Measurements from ENCODE around the gene MRAP. TPM values are rescaled to one million over a fixed set of nuclear protein-coding genes. Genes with fewer than 3 reads are reported as not detected.

Gene MRAP
- total RNA-seq, 1 experiment from 2014 or later = not detected

DNA sequence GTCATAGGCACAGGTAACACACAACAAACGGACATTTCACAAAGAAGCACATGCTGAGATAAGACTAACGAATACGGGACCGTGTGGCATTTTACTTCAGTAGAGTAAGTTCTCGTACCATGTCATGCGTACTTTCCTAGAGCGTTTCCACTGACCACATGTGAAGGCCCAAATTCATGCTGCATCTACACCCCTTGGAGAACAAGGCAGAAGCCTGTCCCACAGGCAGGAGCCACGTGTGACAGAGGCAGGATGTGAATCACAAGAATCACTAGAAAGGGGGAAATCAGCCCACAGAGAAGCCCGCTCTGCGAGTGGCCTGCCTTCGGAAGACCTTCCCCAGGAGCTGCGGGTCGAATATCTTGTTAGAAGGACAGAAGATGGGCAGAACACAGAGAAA, 52.3 kb downstream of the MRAP start:
- POLR2A ChIA-PET (ENCODE audit: unreplicated experiment) = no interaction called here
- BruUV-seq (replicated peaks) = no TSS peak
- H3K9me3 ChIP-seq (ENCODE audit: insufficient read depth, low read depth) = no peaks in the 10 kb centered on the region
- CTCF ChIA-PET = no interaction called here
- no peaks in the 10 kb centered on the region for H4K20me1 ChIP-seq (ENCODE audit: insufficient read depth)
- H3K4me3 ChIP-seq = no peak overlapping the region
- H3F3A ChIP-seq (ENCODE audit: insufficient read depth, low read depth) = peaks cover 26% of the 10 kb centered on the region
- no peaks in the 10 kb centered on the region for H3K9me2 ChIP-seq (ENCODE audit: insufficient read depth)
- peaks cover 21% of the 10 kb centered on the region for H3K4me1 ChIP-seq (replicated peaks; ENCODE audit: insufficient read depth)
- H3K27ac ChIP-seq = peak overlapping the region; percentile 32; the same call in 1 of the 2 replicates
- DNase-seq = no peak
- no peak for TF ChIP-seq EZH2 (IDR thresholded peaks at IDR 0.05; ENCODE audit: low read depth)
- TF ChIP-seq, protein P1, sequence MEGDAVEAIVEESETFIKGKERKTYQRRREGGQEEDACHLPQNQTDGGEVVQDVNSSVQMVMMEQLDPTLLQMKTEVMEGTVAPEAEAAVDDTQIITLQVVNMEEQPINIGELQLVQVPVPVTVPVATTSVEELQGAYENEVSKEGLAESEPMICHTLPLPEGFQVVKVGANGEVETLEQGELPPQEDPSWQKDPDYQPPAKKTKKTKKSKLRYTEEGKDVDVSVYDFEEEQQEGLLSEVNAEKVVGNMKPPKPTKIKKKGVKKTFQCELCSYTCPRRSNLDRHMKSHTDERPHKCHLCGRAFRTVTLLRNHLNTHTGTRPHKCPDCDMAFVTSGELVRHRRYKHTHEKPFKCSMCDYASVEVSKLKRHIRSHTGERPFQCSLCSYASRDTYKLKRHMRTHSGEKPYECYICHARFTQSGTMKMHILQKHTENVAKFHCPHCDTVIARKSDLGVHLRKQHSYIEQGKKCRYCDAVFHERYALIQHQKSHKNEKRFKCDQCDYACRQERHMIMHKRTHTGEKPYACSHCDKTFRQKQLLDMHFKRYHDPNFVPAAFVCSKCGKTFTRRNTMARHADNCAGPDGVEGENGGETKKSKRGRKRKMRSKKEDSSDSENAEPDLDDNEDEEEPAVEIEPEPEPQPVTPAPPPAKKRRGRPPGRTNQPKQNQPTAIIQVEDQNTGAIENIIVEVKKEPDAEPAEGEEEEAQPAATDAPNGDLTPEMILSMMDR (conservative IDR thresholded peaks at IDR 0.05) = no peak
- H2AFZ ChIP-seq = no peak overlapping the region
- H3K27me3 ChIP-seq (ENCODE audit: insufficient read depth, low read depth) = no peaks in the 10 kb centered on the region
- H3K4me2 ChIP-seq = no peak overlapping the region
- intact Hi-C loops (cut with micrococcal nuclease; ENCODE audit: unreplicated experiment) = no loop called here
- H3K79me2 ChIP-seq (ENCODE audit: low read depth) = no peaks in the 10 kb centered on the region
- peaks cover 5% of the 10 kb centered on the region; the same call in 1 of the 2 replicates for H3K36me3 ChIP-seq (ENCODE audit: low read depth)

DNA sequence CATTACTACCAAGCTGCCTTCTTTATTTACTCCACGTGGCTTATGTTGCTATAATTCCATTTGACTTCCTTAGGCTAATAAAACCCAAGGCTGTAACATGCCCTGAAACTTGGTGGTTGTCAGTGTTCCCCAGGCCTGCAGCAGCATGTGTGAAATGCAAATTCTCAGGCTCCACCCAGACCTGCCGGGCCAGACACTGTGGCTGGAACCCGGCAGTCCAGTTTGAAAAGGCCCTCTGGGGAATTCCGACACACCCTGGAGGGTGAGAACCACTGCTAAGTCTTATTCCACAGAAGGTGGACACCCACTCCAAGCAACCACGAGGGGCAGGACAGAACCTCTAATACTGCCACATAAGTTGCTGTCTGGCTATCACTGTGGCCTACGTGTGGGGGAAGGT, 52.8 kb downstream of the MRAP start:
- ChIA-PET POLR2A (ENCODE audit: unreplicated experiment) (no interaction called here), CTCF (no interaction called here)
- H3K9me3 ChIP-seq (ENCODE audit: insufficient read depth, low read depth) = no peaks in the 10 kb centered on the region
- intact Hi-C loops (cut with micrococcal nuclease; ENCODE audit: unreplicated experiment) = no loop called here
- DNase-seq = no peak
- no peaks in the 10 kb centered on the region for H3K27me3 ChIP-seq (ENCODE audit: insufficient read depth, low read depth)
- H2AFZ ChIP-seq = no peak overlapping the region
- no peak overlapping the region for H3K4me2 ChIP-seq
- H3K4me1 ChIP-seq (replicated peaks; ENCODE audit: insufficient read depth) = peaks cover 21% of the 10 kb centered on the region
- peaks cover 26% of the 10 kb centered on the region for H3F3A ChIP-seq (ENCODE audit: insufficient read depth, low read depth)
- BruUV-seq (replicated peaks) = no TSS peak
- peak overlapping the region; percentile 32; the same call in 1 of the 2 replicates for H3K27ac ChIP-seq
- TF ChIP-seq EZH2 (IDR thresholded peaks at IDR 0.05; ENCODE audit: low read depth) = no peak
- TF ChIP-seq, protein P1 (conservative IDR thresholded peaks at IDR 0.05) = no peak
- no peaks in the 10 kb centered on the region for H4K20me1 ChIP-seq (ENCODE audit: insufficient read depth)
- no peaks in the 10 kb centered on the region for H3K79me2 ChIP-seq (ENCODE audit: low read depth)
- no peak overlapping the region for H3K4me3 ChIP-seq
- H3K36me3 ChIP-seq (ENCODE audit: low read depth) = 0 out of 2 replicates have a peak, but pooled peaks cover 3% of the 10 kb centered on the region
- H3K9me2 ChIP-seq (ENCODE audit: insufficient read depth) = no peaks in the 10 kb centered on the region

DNA sequence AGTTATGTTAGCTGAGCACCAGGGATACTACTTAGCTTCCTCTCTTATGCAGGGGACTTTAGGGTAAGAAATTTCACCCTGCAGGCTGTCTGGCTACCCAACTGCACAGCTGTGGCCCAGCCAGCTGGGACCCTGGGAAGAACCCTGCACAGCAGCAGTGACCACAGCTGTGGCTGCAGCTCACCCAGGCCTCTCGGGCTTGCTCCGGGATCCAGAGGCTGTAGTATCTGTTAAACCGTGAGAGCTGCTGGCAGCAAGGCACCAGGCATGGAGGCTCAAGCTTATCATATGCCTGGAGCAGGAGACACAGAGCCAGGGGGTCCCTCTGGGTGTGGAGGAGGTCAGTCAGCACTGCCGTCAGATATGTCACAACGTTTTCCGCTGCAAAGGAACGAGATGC, 53.9 kb downstream of the MRAP start:
- no TSS peak for BruUV-seq (replicated peaks)
- Histone ChIP-seq H3K36me3 (ENCODE audit: low read depth) (0 out of 2 replicates have a peak, but pooled peaks cover 3% of the 10 kb centered on the region), H4K20me1 (ENCODE audit: insufficient read depth) (no peaks in the 10 kb centered on the region)

More for the DNA sequence above, 53.9 kb downstream of the MRAP start:
- H3K27me3 ChIP-seq (ENCODE audit: insufficient read depth, low read depth) = no peaks in the 10 kb centered on the region
- H3K4me3 ChIP-seq = no peak overlapping the region
- H3K9me2 ChIP-seq (ENCODE audit: insufficient read depth) = no peaks in the 10 kb centered on the region
- H3F3A ChIP-seq (ENCODE audit: insufficient read depth, low read depth) = peaks cover 26% of the 10 kb centered on the region
- H3K79me2 ChIP-seq (ENCODE audit: low read depth) = no peaks in the 10 kb centered on the region
- TF ChIP-seq EZH2 (IDR thresholded peaks at IDR 0.05; ENCODE audit: low read depth) = no peak
- TF ChIP-seq, protein P1 (conservative IDR thresholded peaks at IDR 0.05) = no peak
- peaks cover 21% of the 10 kb centered on the region for H3K4me1 ChIP-seq (replicated peaks; ENCODE audit: insufficient read depth)
- ChIA-PET CTCF (no interaction called here), POLR2A (ENCODE audit: unreplicated experiment) (no interaction called here)
- H3K27ac ChIP-seq = no peak overlapping the region
- H3K9me3 ChIP-seq (ENCODE audit: insufficient read depth, low read depth) = no peaks in the 10 kb centered on the region
- H3K4me2 ChIP-seq = no peak overlapping the region
- no peak overlapping the region for H2AFZ ChIP-seq
- DNase-seq = no peak
- intact Hi-C loops (cut with micrococcal nuclease; ENCODE audit: unreplicated experiment) = no loop called here

Data from PC-9 (cell line).